Subcutaneous abdominal adipose tissue (tissue), 5 donors: Measurements from ENCODE around the gene EIF5A.
A peak's percentile ranks its signal among the peaks of the same experiment; 100 is the strongest.

ENCODE experiments used
- H3K27ac ChIP-seq: one replicate; pipeline ENCODE4 v1.7.0; 2013; ENCODE audit warnings: low read depth, mild to moderate bottlenecking, inconsistent platforms, low read length, moderate library complexity
- H3K27me3 ChIP-seq, 5 donors: one replicate each; pipeline ENCODE4 v1.7.0; 2013; ENCODE audit warnings: low read length in 5 of 5, inconsistent platforms in 1 of 5; ENCODE audit not compliant: control insufficient read depth in 5 of 5, insufficient read depth in 4 of 5
- H3K36me3 ChIP-seq, 5 donors: one replicate each; pipeline ENCODE4 v1.7.0; 2013; ENCODE audit warnings: low read length in 5 of 5; ENCODE audit not compliant: control insufficient read depth in 5 of 5, insufficient read depth in 5 of 5
- H3K4me1 ChIP-seq, 5 donors: one replicate each; pipeline ENCODE4 v1.7.0; 2013; ENCODE audit warnings: low read length in 5 of 5, mild to moderate bottlenecking in 3 of 5, moderate library complexity in 1 of 5; ENCODE audit not compliant: control insufficient read depth in 5 of 5, insufficient read depth in 5 of 5
- H3K4me3 ChIP-seq, 5 donors: one replicate each; pipeline ENCODE4 v1.7.0; 2013; ENCODE audit warnings: low read length in 5 of 5, low read depth in 1 of 5
- H3K9ac ChIP-seq, 5 donors: one replicate each; pipeline ENCODE4 v1.7.0; 2013; ENCODE audit warnings: low read length in 5 of 5, mild to moderate bottlenecking in 4 of 5, moderate library complexity in 3 of 5
- H3K9me3 ChIP-seq, 5 donors: one replicate each; pipeline ENCODE4 v1.7.0; 2013; ENCODE audit warnings: low read length in 5 of 5; ENCODE audit not compliant: control insufficient read depth in 5 of 5
- donor health status: healthy.
- donor health status: healthy.
- donor health status: healthy.
- donor health status: healthy.
- donor health status: healthy.

The EIF5A gene

DNA sequence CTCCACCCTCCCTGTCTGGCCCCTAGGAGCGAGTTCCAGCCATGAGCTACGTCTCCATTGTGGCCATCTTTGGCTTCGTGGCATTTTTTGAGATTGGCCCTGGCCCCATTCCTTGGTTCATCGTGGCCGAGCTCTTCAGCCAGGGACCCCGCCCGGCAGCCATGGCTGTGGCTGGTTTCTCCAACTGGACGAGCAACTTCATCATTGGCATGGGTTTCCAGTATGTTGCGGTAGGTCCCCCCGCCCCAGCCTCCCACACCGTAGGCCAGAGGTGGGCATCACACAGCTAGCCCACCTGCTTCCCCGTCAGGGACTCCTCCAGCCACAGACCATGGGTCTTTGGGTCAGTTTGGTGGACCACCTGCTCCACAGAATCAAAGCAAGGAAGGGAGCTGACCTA lies 21.7 kb upstream of the EIF5A start:
- Histone ChIP-seq H3K27ac (no peak overlapping the region), H3K4me1 (peaks cover 7 to 67% (median 34%) of the 10 kb centered on the region in 5 donors), H3K9me3 (no peaks in the 10 kb centered on the region), H3K36me3 (peaks cover 0 to 39% (median 31%) of the 10 kb centered on the region in 5 donors), H3K9ac (peak overlapping the region in 1 of 5 donors; percentile 47), H3K4me3 (no peak overlapping the region), H3K27me3 (peaks cover 0 to 15% (median 5%) of the 10 kb centered on the region in 5 donors)

DNA sequence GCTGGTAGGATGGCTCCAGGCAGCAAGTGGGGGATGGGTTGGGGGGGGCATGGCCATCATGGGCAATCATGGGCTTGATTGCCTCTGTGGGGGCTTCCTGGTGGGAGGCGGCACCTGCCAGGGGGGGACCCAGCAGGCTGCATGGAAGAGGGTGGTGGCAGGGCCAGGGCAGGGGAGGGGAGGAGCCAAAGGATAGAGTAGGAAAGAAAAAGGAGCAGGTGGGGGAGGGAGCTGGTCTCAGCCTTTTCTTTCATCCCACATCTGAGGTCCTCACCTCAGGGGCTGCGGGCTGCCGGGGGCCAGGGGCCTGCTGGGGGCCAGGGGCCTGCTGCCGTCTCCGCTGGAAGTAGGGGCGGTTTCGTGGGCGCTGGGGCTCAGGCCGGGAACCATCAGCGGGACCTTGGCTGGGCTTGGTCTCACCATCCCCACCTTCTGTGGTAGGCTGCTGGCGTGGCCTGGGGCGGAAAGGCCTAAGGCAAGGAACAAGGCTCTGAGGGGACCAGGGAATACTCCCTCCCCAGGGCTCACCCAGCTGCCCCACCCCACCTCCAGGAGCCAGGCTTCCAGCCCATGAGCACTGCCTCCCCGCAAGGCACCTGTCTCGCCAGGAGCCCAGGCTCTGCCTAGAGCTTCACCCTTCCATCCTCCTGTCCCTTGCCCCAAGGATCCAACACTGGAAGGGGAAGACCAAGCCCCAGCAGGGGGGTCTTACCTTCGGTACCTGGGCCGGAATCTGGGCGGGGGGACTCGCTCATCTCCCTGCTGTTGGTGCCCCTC lies 18.0 kb upstream of the EIF5A start:
- no peak overlapping the region for H3K27ac ChIP-seq
- H3K9me3 ChIP-seq = no peaks in the 10 kb centered on the region
- peaks cover 4 to 63% (median 42%) of the 10 kb centered on the region in 5 donors for H3K4me1 ChIP-seq
- peaks cover 0 to 30% (median 22%) of the 10 kb centered on the region in 5 donors for H3K36me3 ChIP-seq
- no peak overlapping the region for H3K9ac ChIP-seq
- H3K4me3 ChIP-seq = no peak overlapping the region
- peaks cover 0 to 27% (median 20%) of the 10 kb centered on the region in 5 donors for H3K27me3 ChIP-seq

DNA sequence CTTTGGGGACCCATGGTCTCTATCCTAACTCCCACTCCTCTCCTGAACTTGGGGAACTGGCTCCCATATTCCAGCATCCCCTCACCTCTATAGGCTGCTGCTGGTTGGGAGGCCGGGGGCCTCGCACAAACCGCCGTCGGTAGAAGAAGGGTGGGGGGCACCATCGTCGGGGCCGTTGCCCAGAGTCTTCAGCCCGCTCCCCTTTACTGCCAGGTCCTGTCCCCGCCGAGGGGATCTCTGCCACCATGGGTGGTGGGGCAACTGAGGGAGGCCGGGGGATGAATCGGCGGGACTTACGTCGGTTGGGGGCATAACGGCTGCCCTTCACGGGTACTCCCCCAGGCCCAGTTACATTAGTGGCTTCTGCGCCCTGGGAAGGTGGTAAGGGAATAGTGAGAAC lies 17.3 kb upstream of the EIF5A start:
- Histone ChIP-seq H3K27me3 (peaks cover 0 to 27% (median 20%) of the 10 kb centered on the region in 5 donors), H3K27ac (no peak overlapping the region), H3K4me3 (no peak overlapping the region), H3K36me3 (peaks cover 0 to 22% (median 15%) of the 10 kb centered on the region in 5 donors), H3K4me1 (peaks cover 4 to 60% (median 46%) of the 10 kb centered on the region in 5 donors), H3K9ac (no peak overlapping the region), H3K9me3 (no peaks in the 10 kb centered on the region)

DNA sequence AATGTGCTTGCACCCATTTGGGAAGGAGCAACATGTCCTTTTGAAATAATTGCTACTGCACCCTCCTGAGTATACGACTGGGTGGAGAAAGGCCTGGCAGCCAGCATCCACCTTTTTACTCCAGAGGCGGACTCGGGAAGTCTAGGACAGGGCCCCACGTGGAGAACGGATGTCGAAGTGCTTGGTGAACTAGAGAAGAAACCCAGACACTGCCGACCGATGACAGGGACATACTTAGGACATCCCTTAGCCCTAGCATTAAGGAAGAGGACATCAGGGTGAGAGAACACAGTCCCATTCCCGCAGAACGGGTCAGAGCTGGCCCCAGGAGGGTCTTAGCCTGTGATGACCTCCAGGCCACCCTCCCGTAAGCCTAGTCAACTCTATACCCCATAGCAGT lies 16.7 kb upstream of the EIF5A start:
- no peak overlapping the region for H3K9ac ChIP-seq
- H3K4me3 ChIP-seq = no peak overlapping the region
- H3K4me1 ChIP-seq = peaks cover 4 to 60% (median 48%) of the 10 kb centered on the region in 5 donors
- peak overlapping the region; percentile 78 for H3K27ac ChIP-seq
- no peaks in the 10 kb centered on the region for H3K9me3 ChIP-seq
- H3K36me3 ChIP-seq = peaks cover 0 to 17% (median 10%) of the 10 kb centered on the region in 5 donors
- peaks cover 0 to 27% (median 20%) of the 10 kb centered on the region in 5 donors for H3K27me3 ChIP-seq

DNA sequence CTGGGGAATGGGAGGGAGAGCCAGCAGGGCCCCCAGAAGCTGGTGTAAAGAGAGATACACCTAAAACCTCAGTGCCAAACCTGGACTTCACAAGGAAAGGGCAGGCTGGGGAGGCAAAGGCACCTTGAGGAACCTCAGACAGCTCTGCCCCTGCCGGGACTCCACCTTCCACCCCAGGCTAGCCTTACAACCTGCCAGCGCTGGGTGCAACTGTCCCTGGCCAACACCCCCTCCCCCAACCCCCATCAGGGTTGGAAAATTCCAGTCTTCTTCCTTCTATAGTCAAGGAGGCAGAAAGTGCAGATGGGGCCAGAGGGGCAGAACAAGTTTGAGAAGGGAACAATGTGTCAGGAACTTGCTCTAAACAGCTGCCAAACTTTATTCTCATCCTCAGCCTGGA lies 15.2 kb upstream of the EIF5A start:
- Histone ChIP-seq H3K4me3 (peak overlapping the region in 1 of 5 donors; percentile 33), H3K27me3 (peaks cover 0 to 27% (median 20%) of the 10 kb centered on the region in 5 donors), H3K4me1 (peaks cover 4 to 68% (median 58%) of the 10 kb centered on the region in 5 donors), H3K36me3 (peaks cover 0 to 6% (median 0%) of the 10 kb centered on the region in 5 donors), H3K27ac (peak overlapping the region; percentile 78), H3K9ac (peak overlapping the region in 1 of 5 donors; percentile 52), H3K9me3 (no peaks in the 10 kb centered on the region)

DNA sequence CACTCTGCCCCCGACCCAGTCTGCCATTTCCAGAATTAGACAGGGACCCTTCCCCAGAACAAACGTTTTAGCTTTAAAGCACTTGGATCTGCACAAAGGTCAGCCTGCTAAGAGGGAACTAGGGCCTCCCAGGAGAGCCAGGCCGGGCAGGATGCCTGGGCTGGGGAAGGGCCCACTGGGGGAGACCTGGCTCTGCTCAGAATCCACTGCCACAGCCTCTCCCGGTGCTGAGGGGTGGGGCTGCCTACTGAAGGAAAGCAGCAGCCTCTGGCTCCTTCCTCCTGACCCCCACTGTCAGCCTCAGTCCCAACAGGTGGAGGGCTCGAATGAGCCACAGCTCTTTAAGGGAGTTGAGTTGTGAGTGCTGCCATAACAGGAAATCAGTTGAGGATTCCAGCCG lies 14.7 kb upstream of the EIF5A start:
- peak overlapping the region in 1 of 5 donors; percentile 52 for H3K9ac ChIP-seq

DNA sequence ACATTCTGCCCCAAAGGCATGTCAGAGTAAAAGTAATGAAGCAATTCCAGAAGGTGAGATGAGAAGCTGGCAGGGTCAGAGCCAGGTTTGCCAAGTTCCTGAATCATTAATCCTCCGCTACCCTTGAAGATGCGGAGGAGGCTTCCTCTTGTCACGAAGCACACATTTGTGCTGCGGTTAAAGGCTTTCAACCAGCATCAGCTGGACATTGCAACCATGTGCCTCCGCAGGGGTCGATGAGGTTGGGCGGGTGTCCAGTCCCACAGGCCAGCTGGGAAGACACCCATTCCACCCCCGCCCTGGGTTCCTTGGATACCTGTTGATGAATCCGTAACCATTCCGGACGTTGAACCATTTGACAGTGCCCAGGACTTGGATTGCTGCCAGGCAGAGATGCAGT lies 14.3 kb upstream of the EIF5A start:
- Histone ChIP-seq H3K9me3 (no peaks in the 10 kb centered on the region), H3K27ac (peak overlapping the region; percentile 78), H3K4me3 (peak overlapping the region in 1 of 5 donors; percentile 19), H3K27me3 (peaks cover 0 to 27% (median 20%) of the 10 kb centered on the region in 5 donors), H3K9ac (no peak overlapping the region), H3K36me3 (no peaks in the 10 kb centered on the region), H3K4me1 (peaks cover 4 to 69% (median 58%) of the 10 kb centered on the region in 5 donors)

More for the DNA sequence above, 14.7 kb upstream of the EIF5A start:
- H3K36me3 ChIP-seq = peaks cover 0 to 3% (median 0%) of the 10 kb centered on the region in 5 donors
- H3K4me3 ChIP-seq = peak overlapping the region in 1 of 5 donors; percentile 33
- peaks cover 4 to 69% (median 58%) of the 10 kb centered on the region in 5 donors for H3K4me1 ChIP-seq
- H3K27ac ChIP-seq = peak overlapping the region; percentile 78
- H3K27me3 ChIP-seq = peaks cover 0 to 27% (median 20%) of the 10 kb centered on the region in 5 donors
- H3K9me3 ChIP-seq = no peaks in the 10 kb centered on the region

DNA sequence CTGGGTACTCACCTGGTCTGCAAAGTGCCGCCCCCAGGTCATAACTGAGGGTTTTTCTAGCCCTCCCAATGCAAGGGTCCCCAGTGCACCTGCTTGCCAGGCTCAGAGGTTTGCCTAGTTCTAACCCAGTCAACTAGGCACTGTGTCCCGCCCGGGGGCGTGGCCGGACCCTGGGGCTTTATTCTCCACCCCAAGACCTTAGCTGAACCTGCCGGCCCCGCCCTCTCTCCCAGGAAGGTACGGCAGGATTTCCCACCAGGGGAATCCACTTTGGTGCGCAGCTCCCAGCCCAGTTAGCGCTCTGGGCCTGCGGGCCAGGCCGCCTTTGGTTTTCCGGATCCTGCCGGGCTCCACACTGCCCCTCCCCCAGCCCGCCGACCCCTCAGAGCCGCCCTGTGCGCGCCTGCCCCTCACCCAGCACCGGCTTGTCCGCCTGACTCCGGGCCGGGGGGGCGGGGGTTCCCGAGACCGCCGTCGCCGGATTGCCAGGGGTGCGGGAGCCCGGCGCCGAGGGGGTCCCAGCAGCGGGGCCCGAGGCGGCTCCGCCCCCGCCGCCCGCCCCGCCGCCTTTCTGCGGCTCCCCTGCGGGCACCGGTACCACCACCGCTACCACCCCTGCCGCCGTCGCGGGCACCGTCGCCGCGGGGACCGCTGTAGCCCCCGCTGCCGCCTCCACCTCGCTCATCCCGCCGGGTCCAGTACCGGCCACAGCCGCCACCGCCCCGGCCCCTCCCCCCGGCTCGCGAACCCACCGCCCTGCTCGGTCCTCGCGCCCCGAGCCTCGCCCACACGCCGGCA lies 13.4 kb upstream of the EIF5A start:
- Histone ChIP-seq H3K9ac (no peak overlapping the region), H3K27ac (peak overlapping the region; percentile 78), H3K27me3 (peaks cover 0 to 27% (median 20%) of the 10 kb centered on the region in 5 donors), H3K9me3 (no peaks in the 10 kb centered on the region), H3K36me3 (no peaks in the 10 kb centered on the region), H3K4me1 (peaks cover 4 to 69% (median 58%) of the 10 kb centered on the region in 5 donors), H3K4me3 (peak overlapping the region in 3 of 5 donors; percentile 19 to 53 (median 22))

DNA sequence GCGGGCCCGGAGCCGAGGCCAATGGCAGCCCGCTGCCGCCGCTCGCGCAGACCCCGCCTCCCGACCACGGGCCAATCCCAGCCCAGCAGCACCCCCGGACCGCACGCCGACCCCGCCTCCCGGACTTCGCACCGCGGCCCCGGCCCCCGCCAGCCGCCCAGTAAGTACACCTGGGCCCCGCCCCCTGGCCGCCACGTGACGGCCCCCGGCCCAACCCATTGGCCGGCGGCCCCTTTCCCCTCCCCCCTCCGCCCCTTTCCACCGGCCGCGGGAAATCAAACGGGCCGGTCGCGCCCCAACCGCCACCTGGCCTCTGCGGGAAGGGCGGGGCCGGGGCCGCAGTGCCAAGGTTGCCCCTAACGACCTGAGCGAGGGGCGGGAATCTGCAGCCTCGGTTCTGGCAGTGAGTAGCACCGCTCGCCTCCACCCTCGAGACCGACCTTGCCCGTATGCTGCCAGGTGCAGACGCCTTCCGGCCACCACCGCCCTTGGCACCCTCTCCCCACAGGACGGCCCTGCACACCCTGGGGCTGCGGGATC lies 12.7 kb upstream of the EIF5A start, which contains the start of gene YBX2:
TSS of gene YBX2 (minus strand) at position 26 of the 540 bp plus-strand sequence. CDS start 139 bp downstream, outside the sequence.
- H3K4me3 ChIP-seq = peak within 1 kb of the TSS in 3 of 5 donors; percentile 22 to 53 (median 22)
- H3K36me3 ChIP-seq = no peaks in the 10 kb centered on the region
- peak within 1 kb of the TSS; percentile 78 for H3K27ac ChIP-seq
- peaks cover 4 to 67% (median 58%) of the 10 kb centered on the region in 5 donors for H3K4me1 ChIP-seq
- H3K9ac ChIP-seq = peak within 1 kb of the TSS in 1 of 5 donors; percentile 20
- H3K27me3 ChIP-seq = peaks cover 0 to 27% (median 20%) of the 10 kb centered on the region in 5 donors
- no peaks in the 10 kb centered on the region for H3K9me3 ChIP-seq
